GM21737 (cell line): Measurements from ENCODE around the gene TUBGCP2.
"Not testable (repeated sequence)": the region's sequence is repeated elsewhere in the genome, so short reads cannot be mapped to it uniquely, and the experiment has no call there.

Source experiments
- ATAC-seq: cut with Tn5 transposase; IDR thresholded peaks from one replicate; pipeline ENCODE4 v1.9.1; 2021; ENCODE audit warnings: mild to moderate bottlenecking, moderate library complexity; ENCODE audit not compliant: unreplicated experiment

TUBGCP2 gene

GRCh38 chr10:133249975-133250754 is 58.5 kb downstream of the TUBGCP2 start:
- ATAC-seq = no peak

GRCh38 chr10:133249094-133249780 is 59.4 kb downstream of the TUBGCP2 start:
- no peak for ATAC-seq

DNA sequence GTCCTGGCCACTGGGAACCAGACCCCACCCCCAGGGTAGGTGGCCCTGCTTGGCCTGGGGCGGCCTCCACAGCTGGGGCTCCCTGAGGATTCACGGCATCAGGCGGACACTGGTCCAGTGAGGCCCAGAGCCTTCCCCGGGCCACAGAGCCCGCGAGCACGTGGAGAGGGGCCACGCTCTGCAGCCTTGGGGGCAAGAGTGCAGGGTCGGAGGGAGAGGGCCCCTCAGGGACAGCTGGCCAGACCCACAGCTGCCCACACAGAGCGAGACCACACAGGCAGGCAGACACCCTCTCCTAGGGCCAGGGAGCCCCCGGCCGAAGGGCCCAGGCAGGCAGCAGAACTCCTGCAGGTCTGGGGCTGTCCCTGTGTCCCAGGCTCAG is 60.3 kb downstream of the TUBGCP2 start:
- no peak for ATAC-seq

DNA sequence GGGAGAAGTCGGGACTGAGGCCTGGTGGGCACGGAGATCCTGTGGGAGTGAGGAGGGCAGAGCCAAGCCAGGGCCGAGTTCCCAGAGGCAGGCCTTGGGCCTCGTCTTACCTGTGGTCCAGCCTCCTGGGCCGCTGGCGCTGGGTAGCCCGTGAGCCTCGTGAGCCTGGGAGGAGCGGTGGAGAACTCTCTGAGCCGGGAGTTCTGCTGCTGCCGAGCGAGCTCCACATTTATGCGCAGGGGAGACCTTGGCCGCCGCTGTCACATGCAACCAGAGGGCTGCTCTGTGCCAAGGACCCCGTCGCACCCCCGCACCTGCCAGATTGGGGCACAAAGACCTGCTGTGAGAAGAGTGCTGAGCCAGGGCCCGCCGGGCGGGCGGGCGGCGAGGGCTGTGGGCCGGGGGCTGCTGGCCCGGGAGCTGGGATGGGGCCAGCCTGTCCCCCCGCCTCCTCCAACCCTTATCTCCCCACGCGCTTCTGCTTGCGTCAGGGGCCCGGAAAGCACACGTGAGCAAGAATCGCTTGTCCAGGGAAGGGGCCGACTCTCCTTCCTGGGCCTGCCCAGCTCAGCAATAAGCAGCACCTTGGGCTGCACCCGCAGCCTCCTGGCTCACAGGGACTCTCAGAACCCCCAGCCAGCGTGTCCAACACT is 60.9 kb downstream of the TUBGCP2 start:
- no peak for ATAC-seq

DNA sequence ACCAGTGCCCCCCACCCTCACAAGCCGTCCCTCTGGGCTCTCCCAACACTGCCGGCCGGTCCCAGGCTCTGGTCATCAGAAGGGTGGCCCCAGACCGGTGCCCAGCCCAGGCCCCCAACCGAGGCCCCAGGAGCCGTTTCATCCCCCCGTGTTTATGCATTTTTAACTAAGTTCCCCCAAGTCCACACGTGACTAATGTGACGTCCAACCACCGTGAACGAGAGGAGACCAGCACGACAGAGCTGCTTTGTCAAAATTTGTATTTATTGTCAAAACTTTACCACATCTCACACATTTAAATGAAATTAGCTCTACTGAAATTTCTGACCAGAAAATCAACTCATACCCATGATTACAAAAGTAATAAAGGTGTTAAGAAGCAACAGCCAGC is 62.4 kb downstream of the TUBGCP2 start:
- no peak for ATAC-seq

DNA sequence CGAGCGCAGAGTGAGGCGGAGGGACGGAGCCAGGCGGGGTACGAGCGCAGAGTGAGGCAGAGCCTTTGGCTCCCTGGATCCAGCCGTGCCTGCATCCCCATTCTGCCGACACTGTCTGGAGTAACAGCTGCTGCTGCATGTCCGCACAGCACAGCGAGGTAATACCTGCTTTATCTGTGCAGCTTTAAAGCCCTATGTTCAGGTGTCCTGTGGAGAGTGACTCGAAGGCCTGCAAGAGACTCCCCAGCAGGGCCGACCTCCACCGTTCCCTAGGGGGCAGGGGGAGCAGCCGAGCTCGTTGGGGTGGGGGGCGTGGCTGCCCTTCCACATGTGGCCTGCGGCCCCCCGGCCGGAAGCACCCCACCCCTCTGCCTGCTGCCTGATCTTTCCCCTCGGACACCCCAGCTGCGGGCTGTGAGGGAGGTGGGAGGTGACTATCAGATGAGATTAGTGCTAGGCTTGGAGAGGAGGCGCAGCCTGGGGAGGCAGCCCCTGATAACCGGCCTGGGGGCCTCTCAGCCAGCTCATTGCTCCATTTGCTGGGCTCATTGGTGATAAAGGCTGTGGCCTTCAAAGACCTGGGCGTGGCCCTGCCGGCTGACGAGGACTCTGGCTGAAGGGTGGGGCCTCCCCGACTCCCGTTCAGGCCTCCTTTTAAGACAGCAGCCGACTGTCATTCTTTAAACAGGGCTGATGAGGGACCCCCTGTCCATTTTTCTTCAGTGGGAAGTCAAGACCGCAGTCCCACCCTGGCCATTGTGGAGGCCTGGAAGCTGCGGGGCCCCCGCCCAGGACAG is 63.0 kb downstream of the TUBGCP2 start:
- ATAC-seq = no peak

GRCh38 chr10:133243593-133243992 is 65.1 kb downstream of the TUBGCP2 start:
- ATAC-seq = no peak

- ATAC-seq = no peak
These were observed 65.9 kb downstream of the TUBGCP2 start for GRCh38 chr10:133242611-133243356.

GRCh38 chr10:133241501-133242205 is 67.0 kb downstream of the TUBGCP2 start:
- no peak for ATAC-seq

DNA sequence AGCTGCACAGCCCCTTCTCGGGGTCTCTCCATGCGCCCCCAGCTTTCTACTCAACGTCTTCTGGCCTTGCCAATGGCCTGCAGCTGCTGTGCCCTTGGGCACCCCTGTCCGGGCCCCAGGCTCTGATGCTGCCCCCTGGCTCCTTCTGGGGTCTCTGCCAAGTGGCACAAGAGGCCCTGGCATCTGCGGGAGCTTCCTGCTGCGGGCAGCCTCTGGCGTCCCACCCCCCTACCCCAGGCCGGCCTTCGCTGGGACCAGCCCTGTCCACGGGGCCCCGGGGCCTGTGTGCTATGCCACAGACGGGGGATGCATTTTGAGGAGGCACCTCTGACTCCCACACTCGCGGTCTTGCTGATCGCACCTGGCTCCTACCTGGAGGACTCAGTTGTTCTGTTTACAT is 68.7 kb downstream of the TUBGCP2 start:
- ATAC-seq = no peak

DNA sequence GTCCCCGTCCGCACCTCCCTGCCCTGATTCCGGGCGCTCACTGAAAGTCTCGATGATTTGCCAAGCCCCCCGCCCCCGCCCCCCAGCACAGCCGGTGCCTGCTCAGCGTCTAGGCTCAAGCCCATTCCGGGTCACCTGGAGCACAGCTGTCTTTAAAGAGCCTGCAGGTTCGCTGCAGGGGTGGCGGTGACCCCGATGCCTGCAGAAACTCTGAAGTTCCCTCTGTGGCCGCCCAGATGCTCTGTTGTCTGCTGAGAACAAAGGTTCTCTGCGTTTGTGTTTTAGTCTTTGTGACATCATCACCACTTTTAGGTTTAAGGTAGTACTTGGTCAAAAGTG is 70.2 kb downstream of the TUBGCP2 start:
- ATAC-seq = no peak

- ATAC-seq = no peak
These were observed 70.8 kb downstream of the TUBGCP2 start, which contains the start of gene VENTX for GRCh38 chr10:133237588-133238465. VENTX (plus strand) TSS chr10:133237855; CDS start chr10:133237915, 60 bp downstream.

GRCh38 chr10:133237241-133237587 is 71.5 kb downstream of the TUBGCP2 start:
- ATAC-seq = no peak

DNA sequence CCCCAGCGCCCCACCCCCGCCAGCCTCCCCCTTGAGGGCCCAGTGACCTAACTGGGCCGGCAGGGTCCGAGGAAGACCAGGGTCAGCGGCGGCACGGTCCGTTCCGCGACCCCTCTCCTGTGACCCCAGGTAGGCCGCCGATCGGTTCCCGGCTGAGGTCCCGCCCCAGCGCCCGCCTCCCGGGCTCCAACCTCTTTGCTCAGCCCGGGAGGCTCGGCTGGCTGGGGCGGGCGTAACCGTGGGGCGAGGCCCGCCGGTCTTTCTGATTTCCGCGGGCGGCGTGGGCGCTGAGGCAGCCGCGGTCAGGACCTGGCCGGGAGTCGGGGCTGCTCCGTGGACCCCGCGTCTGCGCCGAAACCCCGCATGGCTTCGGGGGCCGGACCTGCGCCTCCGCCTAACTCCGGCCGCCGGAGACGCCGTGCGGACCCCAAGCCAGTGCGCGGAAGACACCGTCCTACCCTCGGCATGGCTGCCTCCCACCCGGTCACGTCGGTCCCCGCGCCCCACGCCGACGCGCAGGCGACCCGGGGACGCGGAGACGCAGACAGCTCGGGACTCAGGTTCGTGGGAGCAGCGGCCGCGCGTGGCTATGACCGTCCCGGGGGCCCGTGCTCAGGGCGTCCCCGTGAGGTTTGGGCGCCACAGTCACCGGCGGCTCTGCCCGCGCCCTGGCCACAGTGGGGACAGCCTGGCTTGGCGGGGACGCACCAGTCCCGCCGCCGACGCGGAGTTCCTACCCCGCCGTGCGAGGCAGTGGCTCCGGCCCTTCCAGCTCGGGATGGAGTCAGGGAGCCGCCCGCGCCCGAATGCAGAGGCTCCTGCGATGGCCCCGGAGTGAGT is 72.1 kb downstream of the TUBGCP2 start:
- ATAC-seq = no peak

DNA sequence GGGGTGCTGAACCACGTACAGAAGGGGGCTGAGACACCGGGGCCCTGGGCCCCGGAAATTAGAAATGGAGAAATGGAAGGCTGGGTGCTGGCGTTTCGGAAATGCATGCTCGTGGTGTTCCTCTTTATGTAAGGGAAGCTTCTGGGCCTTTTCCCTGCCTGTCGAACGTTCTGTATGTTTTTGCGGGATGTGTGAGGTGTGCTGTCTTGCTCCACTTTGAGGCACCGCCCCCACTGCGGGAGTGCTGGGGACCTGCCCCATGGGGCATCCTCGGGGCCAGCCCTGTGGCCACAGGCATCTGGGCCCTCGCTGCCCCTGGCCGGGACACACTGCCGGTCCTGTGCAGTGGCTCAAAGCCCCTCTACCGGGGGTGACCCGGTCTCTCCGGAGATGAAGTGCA is 72.7 kb downstream of the TUBGCP2 start:
- no peak for ATAC-seq

DNA sequence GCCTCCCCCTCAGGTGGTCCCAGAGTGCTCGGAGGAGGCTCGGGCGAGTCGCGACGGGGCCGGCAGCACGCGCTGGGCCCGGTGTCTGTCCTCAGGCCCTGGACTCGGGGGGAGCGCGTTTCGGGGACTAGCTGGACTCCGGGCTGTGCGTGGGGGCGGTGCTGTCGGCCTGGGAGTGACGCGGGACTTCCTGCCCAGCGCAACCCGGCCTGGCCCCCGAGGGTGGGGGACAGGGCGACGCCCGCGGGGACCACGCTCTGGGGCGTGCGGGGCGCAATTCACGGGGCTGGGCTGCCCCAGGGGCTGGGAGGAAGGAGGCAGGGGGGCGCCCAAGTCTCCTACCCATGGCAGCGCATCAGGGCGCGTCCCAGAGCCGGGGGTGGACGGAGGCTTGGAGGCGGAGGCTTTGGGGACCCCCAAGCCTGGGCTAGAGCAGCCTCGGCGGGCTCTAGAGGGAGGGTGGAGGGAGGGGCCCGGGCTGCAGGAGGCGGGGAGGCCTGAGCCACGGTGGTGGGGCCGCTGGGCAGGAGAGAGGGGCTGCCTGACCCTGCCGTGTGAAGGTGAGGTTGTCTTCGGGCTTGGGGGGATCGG is 73.3 kb downstream of the TUBGCP2 start:
- ATAC-seq = no peak

GRCh38 chr10:133234796-133235195 is 73.9 kb downstream of the TUBGCP2 start:
- ATAC-seq = not testable (repeated sequence)
